GM18505 (cell line): ENCODE measurements around the gene PRKAR1A.

Experiments used
- ATAC-seq: cut with Tn5 transposase; IDR thresholded peaks from one replicate; pipeline ENCODE4 v1.9.1; 2021; ENCODE audit not compliant: unreplicated experiment
- POLR2A ChIP-seq: IDR thresholded peaks from 4 replicates; pipeline ENCODE4 v1.6.1; 2011; ENCODE audit warnings: borderline replicate concordance; ENCODE audit not compliant: insufficient read depth, insufficient read length; ENCODE audit errors: extremely low read depth

Gene PRKAR1A

DNA sequence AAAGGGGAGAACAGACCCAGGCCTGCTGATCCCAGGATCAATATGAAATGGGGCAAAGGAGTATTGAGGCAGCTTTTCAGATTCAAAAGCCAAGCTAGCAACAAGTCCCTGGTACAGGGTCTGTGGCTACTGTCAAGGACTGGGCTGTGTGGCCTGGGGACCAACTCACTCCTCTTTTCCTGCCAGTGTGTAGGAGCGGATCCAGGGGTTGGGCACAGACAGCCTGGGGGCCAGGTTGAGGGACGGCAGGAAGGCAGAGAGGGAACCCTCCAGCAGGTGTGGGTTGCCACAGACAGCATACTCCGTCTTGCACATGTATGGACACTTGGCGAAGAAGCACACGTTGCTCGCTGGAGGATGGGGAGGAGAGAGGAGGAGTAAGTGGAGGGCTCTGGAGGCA, 29.6 kb downstream of the PRKAR1A start:
- no peak for ATAC-seq

DNA sequence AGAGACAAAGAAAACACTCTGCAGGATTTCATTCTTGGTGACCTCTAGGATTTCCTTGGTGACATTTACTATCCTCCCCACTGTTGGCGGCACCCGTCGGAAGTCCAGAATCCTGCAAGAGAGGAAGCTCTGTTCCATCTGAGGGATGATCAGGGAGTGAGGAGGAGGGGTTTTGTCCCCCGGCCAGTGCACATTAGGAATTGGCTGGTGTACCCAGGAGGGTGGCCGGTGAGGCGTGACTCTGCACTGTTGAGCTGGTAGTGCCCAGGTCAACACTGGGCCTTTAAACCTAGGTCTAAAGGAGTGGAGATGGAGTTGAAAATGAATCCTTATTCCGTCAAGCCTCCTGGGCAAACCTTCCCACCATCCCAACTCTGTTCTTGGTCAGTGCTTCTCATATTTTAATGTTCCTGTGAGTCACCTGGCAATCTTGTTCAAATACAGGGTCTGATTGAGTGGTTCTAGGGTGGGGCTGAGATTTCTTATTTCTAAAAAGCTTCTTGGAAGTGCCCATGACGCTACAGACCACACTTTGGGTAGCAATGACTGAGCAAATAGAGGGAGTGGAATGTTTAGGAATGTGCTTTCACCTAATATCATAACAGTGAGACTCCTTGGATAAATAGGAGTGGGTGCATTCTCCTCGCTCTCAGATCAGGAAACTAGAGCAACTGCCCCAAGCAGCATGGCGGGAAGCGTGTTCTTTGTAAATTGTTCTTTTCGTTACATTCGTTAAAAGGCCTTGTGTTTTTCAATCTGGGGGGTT, 30.7 kb downstream of the PRKAR1A start:
- no peak for ATAC-seq
- TF ChIP-seq POLR2A = no peak

More for the DNA sequence above, 29.6 kb downstream of the PRKAR1A start:
- no peak for TF ChIP-seq POLR2A

DNA sequence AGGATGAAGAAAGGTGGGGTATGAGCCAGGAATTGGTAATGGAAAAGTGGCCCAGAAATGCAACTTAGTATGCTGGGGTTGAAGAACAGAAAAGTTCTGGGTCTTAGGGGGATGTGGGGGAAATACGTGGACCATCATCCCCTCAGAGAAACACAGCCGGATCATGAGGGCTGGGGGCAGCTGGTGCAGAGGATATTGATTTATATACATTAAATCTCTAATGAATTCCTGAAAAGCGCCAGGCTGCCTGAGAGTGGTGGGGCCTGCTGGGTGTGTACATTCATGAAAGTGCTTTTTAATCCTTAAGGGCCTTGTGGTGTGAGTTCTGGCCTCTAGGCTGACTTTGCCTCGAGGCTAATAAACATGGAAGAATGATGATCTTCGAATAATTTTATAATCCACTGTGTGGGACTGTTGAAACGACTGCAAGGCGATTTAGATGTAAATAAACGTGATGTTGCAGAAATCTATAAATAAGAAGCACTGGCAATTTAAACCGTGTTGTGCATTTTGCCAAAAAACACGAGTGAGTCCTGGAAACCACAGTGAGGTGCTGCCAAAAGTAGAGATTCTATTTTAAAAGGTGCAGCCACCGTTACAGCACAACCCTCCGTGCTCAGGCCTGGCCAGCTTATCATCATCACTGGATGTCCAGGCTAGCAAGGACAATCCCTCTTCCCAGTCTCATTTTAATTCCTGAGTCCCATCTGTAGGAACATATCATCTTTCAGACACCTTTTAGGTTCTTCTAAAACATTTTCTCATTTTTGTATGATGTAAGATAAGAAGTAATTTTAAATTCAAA, 32.1 kb downstream of the PRKAR1A start:
- no peak for ATAC-seq
- TF ChIP-seq POLR2A = no peak

DNA sequence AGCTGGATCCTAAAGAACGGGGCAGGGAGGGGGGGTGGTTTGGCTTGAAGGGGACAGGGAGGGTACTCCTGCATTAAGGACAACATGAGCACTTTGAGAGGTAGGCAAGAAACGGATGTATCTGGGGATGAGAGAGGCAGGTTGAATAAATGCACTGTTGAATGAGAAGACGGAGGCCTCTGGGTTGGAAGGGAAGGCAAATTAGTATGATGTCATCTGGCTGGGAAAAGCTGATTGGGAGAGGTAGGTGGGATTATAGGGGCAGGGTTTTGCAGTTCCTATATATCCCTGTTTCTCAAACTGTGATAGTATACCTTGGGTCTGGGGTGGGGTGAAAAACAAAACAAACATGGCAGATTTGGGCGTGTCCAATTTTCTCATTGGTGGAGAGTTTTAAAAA, 44.3 kb downstream of the PRKAR1A start:
- ATAC-seq = no peak
- no peak for TF ChIP-seq POLR2A

DNA sequence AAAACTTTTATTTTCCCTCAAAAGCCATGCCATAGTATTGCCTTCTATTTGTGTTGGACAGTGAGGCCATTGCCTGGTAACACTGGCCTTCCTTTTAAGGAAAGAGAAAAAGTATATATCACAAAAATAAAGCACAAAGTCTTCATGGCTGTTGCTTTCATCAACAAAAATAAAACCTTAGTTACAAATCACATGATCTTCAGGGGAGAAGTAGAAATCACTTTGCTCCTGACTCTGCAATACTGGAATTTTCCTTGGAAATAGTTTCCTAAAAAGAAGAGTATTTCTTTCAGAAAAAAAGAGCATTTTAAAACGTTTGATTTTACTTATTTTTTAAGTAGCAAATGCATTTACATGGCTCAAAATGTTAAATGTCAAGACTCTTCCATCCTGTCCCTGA, 47.1 kb downstream of the PRKAR1A start:
- no peak for ATAC-seq
- TF ChIP-seq POLR2A = no peak

DNA sequence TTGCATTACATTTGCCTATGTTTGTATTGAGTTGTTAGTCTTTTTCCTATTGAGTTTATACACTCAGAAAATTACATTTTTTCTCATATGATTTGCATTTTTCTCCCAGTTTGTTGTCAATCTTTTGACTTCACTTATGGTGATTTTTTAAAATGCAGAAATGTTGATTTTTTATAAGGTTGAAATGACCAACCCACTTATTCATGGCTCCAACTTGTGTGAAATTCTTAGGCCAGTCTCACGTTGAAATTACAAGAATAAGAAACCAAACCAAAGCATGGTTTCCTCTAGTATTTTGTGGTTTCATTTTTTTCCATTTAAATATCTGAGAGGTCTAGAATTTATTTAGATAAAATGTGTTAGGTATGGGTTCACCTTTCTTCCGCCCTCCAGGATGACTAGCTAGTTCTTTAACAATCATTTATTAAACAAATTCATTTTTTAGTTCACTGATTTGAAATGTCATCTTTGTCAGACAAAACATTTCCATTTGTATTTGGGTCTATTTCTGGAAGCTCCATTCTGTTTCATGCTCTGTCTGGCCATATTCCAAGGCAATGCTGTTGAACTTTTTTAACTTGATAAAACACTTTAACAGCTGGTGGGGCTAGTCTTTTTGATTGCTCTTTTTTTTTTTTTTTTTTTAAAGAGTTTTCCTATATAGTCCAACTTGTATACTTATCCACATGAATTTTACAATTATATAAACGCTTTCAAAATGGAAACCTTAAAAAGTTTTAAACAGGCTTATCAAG, 48.9 kb downstream of the PRKAR1A start:
- ATAC-seq = no peak
- no peak for TF ChIP-seq POLR2A

DNA sequence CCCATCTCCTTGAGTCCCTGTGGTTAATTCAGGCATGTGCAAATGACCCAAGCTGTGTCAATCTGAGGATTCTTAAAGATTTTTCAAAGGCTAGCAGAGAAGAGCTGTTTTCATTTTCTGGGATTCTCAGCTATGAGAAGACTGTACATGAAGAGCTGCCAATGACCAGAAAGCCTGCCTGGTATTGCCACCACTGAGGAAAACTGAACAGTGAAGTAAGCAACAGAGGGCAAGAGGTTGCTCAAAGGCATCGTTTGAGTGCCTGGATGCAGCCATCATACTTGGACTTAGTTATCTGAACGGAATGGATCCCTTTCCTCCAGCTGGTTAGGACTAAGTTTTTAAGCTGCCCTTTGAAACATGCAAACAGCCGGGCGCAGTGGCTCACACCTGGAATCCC, 50.5 kb downstream of the PRKAR1A start:
- no peak for ATAC-seq
- TF ChIP-seq POLR2A = no peak

DNA sequence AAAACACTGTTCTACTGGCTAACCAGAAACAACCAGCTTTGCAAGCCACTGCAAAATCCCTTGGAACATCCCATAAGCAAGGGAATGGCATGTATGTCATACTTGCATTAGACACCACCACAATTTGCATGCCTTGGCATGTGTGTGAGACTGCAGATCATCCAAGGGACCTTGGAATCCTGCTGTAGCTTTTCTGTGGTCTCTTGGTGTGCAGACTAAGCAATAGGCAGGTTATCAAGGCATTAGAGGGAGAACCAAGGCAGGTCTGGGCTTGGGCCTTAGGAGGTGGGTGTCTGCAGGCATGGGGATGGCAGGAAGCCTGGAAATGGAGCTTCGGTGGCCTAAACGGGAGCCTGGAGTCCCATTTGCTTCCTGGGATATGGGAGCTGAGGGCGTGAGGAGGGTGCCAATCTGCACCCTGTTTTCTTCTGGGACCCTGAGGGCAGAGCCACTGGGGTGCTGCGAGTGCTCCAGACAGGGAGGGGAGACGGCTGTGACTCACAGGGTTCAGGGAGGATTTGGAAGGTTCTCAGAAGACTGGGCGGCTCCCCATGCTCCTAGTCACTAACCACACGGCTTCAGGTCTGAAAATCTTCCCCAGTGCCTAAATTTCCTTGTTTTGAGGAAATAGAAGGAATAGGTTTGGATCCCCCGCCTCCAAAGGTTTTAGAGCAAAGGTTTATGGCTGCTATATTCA, 52.3 kb downstream of the PRKAR1A start:
- ATAC-seq = no peak
- no peak for TF ChIP-seq POLR2A

DNA sequence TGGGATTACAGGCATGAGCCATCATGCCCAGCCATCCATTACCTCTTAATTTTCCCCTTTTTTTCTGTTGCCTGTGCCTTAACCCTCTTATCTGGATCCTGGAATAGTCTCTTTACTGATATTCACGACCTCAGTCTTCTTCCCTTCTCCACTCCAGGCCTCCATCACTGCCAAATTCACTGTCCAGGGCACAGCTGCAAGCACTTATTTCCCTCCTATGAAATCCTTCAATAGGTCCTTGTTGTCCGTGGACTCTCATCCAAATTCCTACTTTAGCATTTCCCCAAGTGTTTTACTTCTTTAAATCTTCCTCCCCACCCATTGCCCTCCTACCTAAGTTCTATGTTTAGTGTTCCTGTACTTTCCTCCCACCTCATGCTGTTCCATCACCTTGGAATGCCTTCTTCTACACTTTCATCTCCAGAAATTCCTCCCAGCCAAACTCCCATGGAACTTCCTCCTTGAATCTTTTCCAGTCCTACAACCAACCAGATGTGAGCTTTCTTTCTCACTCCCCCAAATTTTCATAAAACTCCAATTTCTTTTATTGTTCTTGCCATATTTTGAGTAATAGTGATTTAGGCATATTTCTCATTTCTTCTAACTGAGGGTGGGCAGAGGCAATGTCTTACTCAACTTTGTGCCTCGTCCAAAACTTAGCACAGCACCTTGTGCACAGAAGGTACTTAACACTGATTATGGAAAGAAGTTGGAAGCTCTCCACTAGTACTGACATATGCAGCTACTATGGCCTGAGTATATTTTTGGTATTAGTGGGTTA, 53.6 kb downstream of the PRKAR1A start:
- TF ChIP-seq POLR2A = no peak
- no peak for ATAC-seq

DNA sequence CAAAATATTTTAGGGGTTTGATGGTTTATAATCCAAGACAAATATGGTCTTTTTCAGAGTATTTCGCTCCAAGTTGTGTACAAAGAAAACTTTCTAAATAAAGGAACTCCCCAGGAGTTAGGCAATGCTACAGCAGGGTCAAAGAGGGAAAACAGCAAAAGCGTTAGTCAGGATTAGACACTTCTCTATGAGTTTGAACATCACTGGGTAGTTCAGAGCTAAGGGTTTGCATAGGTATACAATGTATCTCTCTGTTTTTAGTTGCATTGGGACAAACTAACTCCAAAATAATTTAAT, 54.2 kb downstream of the PRKAR1A start:
- no peak for ATAC-seq
- TF ChIP-seq POLR2A = no peak

DNA sequence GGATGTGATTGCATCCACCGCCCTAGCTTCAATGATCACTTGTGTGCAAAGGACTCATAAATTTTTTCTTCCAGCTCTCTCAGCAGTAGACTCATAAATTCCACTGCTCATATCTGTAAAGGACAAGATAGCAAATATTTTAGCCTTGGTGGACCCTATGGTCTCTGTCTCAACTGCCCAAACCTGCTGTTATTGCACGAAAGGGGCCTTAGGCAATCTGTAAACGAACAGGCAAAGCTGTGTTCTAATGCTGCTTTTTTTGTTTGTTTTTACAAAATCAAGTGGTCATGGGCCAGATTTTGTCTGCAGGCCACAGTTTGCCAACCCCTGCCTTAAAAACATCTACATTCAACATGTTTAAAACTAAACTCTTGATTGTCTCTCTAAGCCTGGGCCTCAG, 54.8 kb downstream of the PRKAR1A start:
- TF ChIP-seq POLR2A = no peak
- ATAC-seq = no peak

DNA sequence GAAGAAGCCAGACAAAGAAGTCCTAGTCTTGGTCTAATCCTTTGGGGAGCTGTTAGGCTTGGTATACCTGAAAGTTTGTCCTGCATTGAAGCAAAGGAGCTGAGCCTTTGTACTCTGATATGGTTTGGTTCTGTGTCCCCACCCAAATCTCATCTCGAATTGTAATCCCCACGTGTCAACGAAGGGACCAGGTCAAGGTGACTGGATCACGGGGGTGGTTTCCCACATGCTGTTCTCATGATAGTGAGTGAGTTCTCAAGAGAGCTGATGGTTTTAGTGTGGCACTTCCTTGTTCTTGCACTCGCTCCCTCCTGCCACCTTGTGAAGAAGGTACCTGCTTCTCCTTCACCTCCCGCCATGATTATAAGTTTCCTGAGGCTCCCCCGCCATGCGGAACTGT, 55.4 kb downstream of the PRKAR1A start:
- no peak for TF ChIP-seq POLR2A
- no peak for ATAC-seq
